ENCODE data around the gene CCDC107.

GRCh38 chr9:35666045-35666444, 8.0 kb downstream of the CCDC107 start:
- TF ChIP-seq CTCF (conservative IDR thresholded peaks at IDR 0.05; ENCODE audit: low read depth, low read length) (no peak), EZH2 (IDR thresholded peaks at IDR 0.05; ENCODE audit: low read length, unreplicated experiment) (no peak), EZH2phosphoT487 (IDR thresholded peaks at IDR 0.05; ENCODE audit: borderline replicate concordance, low read length) (no peak)

All from PC-3 (cell line).